Measurements from ENCODE around the gene RIN1.
A peak's percentile ranks its signal among the peaks of the same experiment; 100 is the strongest.

The RIN1 gene

DNA sequence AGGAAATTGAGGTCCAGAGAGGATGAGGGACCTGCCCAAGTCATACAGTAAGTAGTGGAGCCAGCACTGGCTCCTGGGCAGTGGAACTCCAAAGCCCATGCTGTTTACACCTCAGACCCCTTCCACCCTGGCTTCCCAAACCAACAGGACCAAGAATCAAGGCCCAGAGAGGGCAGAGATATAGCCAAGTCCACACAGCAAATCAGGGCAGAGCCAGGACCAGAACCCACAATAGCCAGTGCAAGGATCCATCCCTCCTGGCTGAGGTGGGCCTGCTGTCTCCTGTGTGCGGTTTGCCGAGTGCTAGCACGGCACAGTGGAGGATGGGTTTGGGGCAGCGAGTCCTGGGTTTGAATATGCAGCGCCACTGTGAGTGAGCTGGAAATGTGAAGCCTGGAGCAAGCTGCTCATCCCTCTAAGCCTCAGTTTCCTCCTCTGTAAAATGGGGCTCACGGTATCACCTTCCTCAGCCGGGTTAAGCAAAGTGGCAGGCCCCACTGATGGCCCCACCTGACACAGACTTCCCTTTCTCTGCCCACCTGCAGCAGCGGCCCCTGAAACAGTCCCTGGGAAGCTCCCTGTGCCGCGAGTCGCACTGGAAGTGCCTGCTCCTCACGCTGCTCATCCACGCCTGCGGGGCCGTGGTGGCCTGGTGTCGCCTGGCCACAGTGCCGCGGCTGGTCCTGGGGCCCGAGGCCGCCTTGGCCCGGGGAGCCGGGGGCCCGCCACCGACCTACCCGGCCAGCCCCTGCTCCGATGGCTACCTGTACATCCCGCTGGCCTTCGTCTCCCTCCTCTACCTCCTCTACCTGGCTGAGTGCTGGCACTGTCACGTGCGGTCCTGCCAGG lies 42.2 kb downstream of the RIN1 start:
- DNase-seq (ENCODE audit: low read depth), result no peak

DNA sequence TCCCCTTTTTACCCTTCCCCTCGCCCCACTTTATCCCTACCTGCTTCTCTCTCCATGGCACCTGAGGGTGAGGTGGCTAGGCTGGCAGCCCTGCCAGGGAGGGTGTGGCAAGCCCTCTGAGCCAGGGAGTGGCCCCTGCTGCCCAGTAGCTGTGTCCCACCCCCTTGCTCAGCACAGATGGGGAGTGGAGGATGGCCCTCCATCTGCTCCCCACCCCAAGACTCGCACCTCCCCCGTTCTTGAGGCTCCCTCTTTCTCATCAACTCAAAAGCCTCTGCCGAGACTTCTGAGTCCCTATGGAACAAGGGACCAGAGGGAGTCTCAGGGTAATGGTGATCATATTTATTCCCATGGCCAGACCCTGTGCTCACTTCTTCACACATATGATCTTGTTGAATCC lies 42.9 kb downstream of the RIN1 start:
- no peak for DNase-seq (ENCODE audit: low read depth)

DNA sequence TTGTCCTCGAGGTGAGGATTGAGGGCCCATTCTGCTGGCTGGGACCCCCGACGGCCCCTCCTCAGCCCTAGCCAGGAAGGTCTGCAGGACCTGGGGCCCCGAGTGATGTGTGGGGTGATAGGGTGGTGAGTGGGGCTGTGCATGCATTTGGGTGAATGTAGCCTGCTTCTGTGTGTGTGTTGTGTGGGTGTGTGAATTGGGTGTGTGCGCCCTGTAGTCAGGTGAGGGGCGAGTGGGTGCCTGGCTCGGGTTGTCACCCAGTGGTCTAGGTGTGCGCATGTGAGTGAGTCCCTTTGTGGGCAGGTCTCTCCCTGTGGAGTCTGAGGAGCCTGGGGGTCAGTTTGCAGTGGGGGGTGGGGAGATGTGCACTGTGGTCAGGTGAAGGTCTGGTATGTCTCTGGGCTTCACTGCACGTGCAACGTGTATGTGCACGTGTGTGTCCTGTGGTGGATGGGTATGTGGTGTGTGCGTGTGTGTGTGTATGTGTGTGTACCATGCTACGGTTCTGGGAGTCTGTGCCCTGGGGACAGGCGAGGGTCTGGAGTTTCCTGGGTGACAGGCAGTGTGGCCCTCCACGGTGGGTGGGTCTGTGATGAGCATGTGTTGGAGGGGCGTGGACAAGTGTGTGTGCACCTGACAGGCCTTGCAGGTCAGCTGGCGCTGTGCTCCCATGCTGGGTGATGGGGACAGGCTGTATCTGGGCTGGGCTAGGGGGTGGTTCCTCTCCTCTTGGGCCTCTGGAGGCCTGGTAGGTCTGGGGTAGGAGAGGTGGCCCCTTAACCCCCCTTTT lies 43.5 kb downstream of the RIN1 start:
- DNase-seq (ENCODE audit: low read depth), result no peak

DNA sequence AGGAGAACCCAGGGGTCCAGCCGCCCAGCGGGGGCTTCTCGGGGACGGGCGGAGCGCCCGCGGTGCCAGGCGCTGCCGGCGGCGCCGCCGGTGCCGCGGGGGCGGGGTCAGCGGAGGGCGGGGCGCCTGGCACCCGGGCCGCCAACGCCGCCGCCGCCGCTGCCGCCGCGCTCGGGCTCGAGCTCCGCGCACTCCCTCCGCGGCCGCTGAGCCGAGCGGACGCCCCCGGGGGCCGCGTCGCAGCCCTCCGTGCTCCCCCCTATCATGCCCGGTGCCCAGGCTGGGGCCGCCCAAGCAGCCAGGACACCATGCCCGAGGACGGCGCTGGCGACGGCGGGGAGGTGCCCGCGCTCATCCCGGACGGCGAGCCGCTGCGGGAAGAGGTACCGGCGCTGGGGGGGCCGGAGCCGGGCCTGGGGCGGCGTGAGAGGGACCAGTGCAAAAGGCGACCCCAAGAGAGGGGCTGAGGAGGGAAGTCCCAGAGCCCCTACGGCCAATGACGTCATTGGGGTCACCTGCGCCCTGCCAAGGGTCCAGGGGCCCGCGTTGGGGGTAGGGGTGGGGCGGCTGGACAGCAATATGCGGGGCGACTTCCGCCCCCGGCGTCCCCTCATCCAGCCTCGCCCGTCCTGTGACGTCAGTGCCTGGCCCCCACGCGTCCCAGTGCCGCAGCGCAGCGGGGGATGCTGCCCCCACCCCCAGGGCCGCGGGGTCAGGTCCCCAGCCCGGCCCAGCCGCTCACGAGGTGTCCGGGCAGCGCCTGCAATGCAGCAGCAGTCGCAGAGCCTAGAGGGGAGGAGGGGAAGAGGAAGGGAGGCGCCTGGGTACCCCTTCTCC lies 44.3 kb downstream of the RIN1 start, which contains the start of gene TMEM151A:
TSS of gene TMEM151A (plus strand) at position 189 of the 837 bp plus-strand sequence. CDS start at position 309, 120 bp downstream.
- DNase-seq (ENCODE audit: low read depth), result no peak

DNA sequence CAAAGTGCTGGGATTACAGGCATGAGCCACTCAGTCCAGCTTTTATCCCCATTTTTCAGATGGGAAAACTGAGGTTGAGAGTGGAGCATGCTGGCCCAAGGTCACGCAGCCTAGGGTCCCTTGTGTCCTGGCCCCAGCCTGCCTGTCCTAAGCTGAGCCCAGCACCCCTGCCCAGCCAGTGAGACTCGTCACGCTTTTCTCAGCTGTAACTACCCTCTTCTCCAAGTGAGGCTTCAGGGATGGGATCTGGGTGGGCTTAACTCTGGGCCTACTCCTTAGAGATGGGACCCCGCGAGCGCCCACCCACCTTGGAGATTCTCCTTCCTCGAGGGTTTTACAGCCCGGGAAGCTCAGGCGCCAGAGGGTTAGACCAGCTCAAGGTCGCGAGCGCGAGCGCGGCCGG lies 44.9 kb downstream of the RIN1 start:
- no peak for DNase-seq (ENCODE audit: low read depth)

DNA sequence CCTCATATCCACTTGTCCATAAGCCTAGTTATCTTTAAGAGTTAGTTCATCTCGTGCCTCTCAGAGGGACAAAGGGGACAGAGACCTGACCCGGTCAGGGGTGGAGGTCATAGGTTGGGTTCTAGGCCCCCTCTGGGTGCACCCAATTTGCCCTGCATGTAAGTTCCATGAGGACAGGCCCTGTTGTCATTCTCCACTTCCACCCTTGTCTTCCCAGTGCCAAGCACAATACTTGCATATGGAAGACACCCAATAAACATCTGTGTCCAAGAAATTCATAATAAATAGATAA lies 46.0 kb downstream of the RIN1 start:
- DNase-seq (ENCODE audit: low read depth), result no peak

DNA sequence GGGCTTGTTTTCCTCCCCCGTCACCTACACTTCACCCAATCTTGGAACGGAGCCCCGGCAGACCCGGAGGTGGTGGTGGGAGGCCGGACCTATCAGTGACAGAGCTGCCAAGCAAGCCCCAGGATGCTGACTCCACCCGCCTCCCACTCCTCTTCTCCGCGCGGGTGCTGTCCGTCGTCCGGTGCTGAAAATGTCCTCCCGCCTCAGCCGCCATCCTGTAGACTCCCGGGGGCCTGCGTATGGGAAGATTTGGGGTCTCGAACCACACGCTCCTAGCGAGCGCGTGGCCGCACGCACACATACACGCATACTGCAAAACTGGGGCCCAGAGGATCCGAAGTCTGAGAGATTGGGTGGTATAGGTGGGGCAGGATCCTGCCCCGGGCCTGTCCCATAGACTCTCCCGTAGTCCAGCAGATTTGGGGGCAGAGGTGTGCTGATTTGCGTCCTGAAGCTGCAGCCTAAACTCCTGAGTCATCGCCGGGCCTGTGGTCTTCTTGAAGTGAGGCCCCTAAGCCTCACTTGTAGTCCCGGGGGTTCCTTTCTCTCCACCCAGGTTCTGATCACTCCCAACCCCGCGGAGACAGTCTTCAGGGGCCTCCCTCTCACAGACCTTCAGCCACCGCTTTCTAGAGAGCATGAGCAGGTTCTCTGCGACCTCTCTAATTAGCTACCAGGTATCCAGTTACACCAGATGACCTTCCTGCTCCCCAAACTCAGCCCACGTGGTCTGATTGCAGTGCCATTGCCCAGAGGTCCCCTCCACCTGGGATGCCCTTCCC lies 46.5 kb downstream of the RIN1 start:
- no peak for DNase-seq (ENCODE audit: low read depth)

DNA sequence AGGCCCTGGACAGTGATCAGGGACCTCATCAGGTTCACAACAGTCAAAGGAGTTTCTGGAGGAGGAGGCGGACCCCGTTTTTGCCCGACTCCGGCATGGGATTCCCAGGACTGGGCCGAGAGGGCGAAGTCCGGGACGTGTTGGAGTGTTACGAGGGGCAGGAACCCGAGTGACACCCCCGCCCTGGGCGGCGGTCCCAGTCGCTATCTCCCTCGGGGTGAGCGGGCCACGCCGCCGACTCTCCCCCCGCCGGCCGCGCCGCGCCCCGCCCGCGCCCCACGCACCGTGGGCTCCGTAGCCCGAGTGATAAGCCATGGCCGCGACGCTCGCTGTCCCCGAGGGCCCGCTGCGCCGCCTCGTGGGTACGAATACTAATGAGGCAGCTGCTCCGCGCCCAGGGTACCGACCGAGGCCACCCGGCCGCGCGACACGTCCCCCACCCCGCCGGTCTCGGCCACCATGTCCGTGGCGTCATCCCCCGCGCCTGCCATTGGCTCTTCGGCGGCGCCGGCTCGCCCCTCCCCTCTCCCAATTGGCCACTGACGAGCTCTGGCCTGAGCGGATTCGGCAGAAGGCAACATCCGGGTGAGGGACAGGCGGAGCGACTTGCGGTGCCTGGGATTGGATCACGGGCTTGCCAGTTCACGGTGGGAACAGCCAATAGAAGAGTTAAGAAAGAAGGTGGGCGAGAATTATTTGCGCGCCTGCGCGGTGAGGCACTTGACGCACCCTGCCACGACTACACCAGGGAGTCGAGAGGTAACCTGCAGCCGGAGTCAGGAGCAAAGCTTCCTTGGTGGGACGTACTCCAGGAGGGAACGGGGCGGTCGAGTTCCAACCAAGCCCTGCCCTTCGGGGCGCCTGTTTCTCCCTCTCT lies 47.3 kb downstream of the RIN1 start, which contains the start of gene YIF1A:
TSS of gene YIF1A (minus strand) at position 473 of the 877 bp plus-strand sequence. CDS start at position 315, 158 bp downstream.
- DNase-seq (ENCODE audit: low read depth), result peak; percentile 99

DNA sequence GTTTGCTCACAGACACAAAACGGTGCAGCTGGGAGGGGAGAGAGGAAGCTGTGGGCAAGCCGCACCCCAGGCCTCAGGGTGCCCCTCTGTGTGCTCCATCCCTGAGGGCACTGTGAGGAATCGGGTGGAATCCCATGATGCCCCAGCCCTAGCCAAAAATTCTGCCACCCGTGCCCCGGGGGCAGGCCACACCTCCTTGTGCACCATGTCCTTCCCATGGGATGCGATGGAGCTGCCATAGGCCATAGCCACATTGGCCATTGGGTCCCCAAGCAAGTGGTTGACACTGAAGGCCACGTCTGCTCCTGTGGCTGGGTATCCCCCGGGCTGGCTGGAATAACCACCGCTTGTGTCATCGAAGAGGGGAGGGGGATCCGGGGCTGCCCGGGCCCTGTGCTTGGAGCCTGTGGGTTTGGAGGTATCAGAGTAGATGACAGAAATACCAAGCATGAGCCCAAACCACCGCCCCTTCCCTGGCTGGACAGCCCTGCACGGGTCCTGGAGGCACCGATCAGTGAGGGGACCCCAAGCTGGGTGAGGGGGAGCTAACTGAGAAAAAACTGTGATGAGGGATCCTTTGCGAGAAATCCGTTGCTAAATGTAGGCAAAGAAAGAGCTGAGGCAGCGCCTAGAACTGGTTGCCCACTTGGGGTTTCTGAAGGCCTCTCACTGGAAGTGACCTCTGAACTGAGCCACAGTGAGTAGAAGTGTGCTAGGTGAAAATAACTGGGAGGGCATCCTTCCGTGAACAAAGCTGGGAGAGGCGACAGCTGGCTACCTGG lies 48.2 kb downstream of the RIN1 start:
- no peak for DNase-seq (ENCODE audit: low read depth)

DNA sequence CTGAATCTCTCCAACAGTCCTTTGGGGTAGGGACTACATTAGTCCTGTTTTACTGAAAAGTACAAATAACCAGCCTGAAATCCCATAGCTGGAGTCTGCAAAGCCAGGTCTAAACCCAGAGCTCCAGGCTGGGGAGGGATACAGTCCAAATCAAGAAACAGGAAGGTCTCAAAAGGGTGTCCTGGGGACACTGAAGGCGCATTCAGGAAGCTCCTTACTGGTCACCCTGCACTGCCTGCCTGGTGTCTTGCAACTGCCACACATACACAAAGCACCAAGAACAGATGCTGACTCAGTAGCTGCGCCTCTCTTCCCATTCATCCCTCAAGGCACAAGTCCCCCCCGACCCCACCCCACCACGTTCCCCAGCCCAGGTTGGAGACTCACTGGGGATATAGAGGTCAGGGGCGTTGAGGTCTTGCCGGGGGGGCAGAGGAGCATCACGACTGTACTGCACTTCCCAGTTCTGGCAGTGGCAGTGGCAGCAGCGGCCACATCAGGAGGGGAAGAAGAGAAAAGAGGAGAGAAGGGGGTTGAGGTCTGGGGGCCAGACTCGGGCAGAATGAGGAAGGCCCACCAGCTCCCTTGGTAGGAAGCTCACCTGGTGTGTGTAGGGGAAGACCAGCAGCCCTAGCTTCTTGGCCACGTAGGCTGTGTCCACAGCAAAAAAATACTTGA lies 48.9 kb downstream of the RIN1 start:
- DNase-seq (ENCODE audit: low read depth), result no peak

DNA sequence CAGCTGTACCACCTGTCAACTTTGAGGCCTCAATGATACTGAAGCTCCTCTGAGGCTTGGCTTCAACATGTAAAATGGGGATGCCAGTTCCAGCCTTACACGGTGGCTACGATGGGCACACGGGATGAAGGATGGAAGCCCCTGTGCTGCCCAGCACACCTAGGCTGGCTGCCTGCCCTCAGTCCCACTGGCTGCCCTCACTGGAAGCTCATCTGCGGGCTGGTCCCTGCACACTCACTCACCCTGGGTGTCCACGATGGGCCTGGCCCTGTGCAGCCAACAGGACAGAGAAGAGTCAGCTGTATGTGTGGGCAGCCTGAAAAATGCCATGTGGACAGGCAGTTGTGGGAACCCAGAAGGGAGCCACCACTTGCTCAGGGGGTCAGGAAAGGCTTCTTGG lies 49.5 kb downstream of the RIN1 start:
- no peak for DNase-seq (ENCODE audit: low read depth)

DNA sequence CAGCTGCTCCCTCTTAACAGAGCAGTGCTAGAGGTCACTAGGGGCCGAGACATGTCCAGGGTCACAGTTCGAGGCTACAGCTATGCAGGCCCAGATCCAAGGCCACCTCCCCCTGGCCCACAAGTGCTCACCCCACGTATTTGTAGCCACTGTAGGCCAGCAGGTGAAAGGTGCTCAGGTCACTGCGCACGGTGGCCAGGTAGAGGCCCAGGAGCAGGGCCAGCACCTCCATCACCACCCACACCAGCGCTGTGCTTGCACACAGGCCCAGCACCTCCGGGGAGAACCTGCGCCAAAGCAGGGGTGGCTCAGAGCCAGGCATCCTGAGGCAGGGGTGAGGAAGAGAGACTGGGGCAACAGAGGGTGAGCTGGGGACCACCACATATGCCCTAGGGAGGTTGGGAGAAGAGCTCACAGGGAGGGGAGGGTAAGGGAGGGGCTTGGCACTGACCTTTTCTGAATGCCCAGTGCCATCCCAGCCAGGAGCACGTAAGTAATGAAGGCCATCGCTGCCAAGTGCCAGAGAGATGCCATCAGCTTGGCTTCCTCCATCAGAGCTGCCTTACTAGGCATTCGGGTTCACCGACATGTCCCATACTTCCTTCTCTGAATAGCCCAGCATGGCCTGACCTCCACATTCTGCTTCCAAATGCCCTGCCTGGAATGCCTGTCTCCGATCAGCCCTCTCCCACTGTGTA lies 50.8 kb downstream of the RIN1 start:
- DNase-seq (ENCODE audit: low read depth), result no peak

DNA sequence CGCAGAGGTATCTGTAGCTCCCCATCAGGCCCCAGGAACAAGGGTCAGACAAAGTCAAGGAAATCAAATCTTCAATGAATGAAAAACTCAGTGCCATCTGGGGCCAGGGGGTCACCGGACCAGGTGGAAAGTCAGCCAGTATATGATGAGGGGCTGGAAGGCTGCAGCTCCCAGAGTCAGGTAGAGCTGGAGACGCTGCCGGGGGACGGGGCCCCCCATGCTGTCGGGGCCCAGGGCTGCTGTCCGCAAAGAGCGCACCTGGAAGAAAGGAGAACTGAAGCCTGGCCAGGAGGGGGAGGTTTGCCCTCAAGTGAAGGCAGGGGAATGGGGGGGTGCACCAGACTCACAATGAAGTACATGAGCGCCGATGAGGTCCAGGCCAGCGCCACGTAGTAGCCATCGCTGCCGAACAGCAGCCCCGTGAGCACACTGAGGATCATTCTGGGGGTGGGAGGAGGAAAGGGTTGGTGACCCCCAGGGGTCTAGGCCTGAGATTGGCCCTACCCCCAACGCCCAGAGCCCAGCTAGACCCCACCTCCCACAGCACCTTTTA lies 51.6 kb downstream of the RIN1 start:
- DNase-seq (ENCODE audit: low read depth), result no peak

DNA sequence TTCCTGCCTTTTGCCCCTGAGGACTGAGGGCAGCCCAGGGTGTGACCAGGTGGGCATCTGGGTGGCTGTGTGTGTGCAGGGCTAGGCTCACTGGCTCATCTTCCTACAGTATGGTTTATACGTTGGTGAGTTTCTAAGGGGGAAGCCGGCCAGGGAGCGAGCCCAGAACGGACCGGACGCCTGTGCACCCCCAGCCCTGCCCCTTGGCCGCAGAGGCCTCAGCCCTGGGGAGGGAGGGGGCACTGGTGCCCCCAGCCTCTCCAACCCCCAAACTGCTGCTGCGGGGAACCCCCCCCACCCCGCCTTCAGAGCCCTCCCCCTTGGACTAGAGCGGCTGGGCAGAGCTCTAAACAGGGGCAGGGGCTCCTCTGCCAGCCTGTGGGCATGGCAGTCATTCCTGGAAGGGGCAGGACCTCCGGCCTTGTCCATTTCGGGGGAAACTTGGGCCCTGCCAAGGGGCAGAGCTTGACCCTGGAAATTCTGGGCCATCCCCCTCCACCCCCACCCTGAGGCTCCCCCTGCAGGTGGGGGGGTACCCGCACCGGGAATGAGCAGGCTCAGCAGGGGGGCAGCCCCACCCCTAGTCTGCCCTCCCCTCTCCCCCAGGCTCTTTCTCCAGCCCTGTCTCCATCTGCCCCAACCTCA lies 52.7 kb downstream of the RIN1 start:
- no peak for DNase-seq (ENCODE audit: low read depth)

DNA sequence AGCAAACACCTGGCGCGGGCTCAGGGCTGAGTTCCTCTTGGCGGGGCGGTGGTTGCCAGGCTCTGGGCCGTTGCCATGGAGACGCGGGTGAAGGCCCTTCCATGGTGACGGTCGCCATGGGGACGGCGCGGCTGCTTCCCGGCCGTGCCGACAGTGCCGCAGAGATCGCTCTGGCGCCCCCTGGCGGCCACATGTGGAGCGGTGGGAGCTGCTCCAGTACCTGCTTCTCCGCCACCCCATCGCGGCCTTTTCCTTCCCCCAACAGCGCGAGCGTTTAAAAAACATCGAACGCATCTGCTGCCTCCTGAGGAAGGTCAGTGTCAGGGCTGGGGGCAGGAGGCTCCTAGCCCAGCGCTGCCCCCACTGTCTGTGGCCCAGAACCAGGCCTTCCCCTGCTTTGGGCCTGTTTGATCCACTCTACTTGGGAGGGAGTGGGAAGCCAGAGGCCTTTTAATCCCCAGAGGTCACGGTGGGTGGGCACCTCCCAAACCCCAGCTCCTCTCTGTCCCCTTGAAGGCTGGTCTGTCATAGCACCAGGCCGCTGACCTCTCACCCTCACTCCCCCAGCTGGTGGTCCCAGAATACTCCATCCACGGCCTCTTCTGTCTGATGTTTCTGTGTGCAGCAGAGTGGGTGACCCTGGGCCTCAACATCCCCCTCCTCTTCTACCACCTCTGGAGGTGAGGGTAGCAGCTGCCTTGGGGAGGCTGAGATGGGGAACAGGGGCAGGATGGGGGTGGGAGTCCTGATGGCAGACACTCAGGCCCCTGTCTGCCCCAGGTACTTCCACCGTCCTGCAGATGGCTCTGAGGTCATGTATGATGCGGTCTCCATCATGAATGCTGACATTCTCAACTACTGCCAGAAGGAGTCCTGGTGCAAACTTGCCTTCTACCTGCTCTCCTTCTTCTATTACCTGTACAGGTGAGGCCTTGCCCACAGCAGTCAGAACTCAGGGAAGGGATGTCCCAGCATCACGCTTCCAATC lies 53.5 kb downstream of the RIN1 start:
- no peak for DNase-seq (ENCODE audit: low read depth)

Measured in HS-27A (cell line).